HCT116 (cell line): Measurements from ENCODE around the gene IL6ST.

Source experiments
- JUND ChIP-seq: IDR thresholded peaks from 2 replicates; pipeline ENCODE4 v1.6.1; 2012
- POLR2AphosphoS5 ChIP-seq: IDR thresholded peaks from 2 replicates; pipeline ENCODE4 v1.6.1; 2011; ENCODE audit warnings: mild to moderate bottlenecking, low read depth, low read length, moderate library complexity
- SP1 ChIP-seq: IDR thresholded peaks from 2 replicates; pipeline ENCODE4 v1.6.1; 2012; ENCODE audit warnings: low read depth
- TF ChIP-seq, protein P1 (sequence below), 3 experiments: fragments of 200-600 bp in 1 of 3; sonication (generic) in 1 of 3; IDR thresholded peaks in 2 of 3; conservative IDR thresholded peaks in 1 of 3; 2 replicates each; pipeline ENCODE4 v1.5.1; 2012 to 2017; ENCODE audit warnings: low read depth in 2 of 3, low read length in 2 of 3, antibody characterized with exemption in 1 of 3, borderline replicate concordance in 1 of 3, control low read depth in 1 of 3, mild to moderate bottlenecking in 1 of 3, mixed read lengths in 1 of 3, mixed run types in 1 of 3, moderate library complexity in 1 of 3; ENCODE audit not compliant: insufficient read depth in 1 of 3

DNA sequence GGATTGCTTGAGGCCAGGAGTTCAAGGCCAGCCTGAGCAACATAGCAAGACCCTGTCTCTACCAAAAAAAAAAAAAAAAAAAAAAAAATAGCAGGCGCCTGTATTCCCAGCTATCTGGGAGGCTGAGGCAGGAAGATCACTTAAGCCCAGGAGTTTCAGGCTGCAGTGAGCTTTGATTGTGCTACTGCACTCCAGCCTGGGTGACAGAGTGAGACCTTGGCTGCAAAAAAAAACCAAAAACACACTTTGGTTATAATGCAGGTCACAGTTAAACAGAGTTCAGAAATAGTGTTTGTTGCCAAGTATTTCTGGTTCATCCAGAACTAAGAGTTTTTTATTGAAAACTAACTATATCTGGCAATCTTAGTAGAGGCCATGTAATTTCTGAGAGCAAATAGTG, 24.1 kb upstream of the IL6ST start:
- TF ChIP-seq SP1 (no peak), POLR2AphosphoS5 (no peak), JUND (no peak)
- TF ChIP-seq, protein P1, sequence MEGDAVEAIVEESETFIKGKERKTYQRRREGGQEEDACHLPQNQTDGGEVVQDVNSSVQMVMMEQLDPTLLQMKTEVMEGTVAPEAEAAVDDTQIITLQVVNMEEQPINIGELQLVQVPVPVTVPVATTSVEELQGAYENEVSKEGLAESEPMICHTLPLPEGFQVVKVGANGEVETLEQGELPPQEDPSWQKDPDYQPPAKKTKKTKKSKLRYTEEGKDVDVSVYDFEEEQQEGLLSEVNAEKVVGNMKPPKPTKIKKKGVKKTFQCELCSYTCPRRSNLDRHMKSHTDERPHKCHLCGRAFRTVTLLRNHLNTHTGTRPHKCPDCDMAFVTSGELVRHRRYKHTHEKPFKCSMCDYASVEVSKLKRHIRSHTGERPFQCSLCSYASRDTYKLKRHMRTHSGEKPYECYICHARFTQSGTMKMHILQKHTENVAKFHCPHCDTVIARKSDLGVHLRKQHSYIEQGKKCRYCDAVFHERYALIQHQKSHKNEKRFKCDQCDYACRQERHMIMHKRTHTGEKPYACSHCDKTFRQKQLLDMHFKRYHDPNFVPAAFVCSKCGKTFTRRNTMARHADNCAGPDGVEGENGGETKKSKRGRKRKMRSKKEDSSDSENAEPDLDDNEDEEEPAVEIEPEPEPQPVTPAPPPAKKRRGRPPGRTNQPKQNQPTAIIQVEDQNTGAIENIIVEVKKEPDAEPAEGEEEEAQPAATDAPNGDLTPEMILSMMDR (IDR thresholded peaks at IDR 0.05 in 2 of 3, conservative IDR thresholded peaks at IDR 0.05 in 1 of 3; ENCODE audit: borderline replicate concordance in 1 of 3, insufficient read depth in 1 of 3, low read depth in 2 of 3, low read length in 2 of 3), result no peak
